EL (cell line): Measurements from ENCODE around the gene PLCL2.
"Not testable (repeated sequence)": the region's sequence is repeated elsewhere in the genome, so short reads cannot be mapped to it uniquely, and the experiment has no call there.

Experiments
- DNase-seq: peaks from one replicate; pipeline ENCODE4 v3.0.0-alpha.2; 2016

PLCL2 gene

DNA sequence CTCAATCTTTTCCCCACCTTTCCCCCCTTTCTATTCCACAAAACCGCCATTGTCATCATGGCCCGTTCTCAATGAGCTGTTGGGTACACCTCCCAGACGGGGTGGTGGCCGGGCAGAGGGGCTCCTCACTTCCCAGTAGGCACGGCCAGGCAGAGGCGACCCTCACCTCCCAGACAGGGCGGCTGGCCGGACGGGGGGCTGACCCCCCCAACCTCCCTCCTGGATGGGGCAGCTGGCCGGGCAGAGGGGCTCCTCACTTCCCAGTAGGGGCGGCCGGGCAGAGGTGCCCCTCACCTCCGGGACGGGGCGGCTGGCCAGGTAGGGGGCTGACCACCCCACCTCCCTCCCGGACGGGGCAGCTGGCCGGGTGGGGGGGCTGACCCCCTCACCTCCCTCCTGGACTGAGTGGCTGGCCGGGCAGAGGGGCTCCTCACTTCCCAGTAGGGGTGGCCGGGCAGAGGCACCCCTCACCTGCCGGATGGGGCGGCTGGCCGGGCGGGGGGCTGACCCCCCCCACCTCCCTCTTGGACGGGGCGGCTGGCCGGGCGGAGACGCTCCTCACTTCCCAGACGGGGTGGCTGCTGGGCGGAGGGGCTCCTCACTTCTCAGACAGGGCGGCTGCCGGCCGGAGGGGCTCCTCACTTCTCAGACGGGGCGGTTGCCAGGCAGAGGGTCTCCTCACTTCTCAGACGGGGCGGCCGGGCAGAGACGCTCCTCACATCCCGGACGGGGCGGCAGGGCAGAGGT lies 95.2 kb downstream of the PLCL2 start:
- not testable (repeated sequence) for DNase-seq

- DNase-seq, result not testable (repeated sequence)
Observed at GRCh38 chr3:16980526-16980925, 95.8 kb downstream of the PLCL2 start.

DNA sequence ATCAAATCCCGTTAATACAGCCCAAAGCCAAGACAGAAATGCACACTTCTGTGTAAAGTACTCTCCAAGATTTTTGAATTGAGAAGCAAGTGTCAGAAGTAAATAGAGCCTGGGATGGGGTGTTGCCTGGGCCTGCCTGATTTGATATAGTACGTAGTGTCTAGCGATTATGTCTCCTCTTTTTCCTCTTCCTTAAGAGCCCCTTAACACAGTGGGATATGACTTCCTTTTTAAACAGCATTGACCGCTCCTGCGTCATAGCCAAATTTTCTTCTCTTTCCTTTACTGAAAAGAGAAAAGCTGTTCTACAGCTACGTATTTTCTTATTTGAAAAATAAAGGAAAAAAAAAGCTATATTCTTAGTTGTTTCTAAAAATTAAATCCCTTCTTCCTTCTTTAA lies 97.7 kb downstream of the PLCL2 start:
- DNase-seq, result no peak

DNA sequence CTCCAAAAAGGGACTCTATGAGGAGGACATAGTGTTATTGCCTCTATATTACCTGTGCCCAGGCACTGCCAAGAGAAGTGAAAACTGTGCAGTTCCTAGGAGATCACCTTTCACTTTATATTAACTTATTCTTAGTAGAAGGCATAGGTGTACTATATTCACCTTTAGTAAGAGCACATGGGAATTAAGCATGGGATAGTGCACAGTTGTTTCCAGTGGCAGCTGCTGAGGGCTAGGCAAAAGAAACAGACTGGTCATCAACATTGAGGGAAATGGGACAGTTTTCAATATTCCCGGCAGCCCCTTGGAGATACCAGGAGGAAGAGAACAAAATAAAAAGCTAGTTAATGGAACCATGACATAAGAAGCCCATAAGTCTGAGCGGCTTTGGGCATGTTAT lies 100.9 kb downstream of the PLCL2 start:
- DNase-seq, result no peak

DNA sequence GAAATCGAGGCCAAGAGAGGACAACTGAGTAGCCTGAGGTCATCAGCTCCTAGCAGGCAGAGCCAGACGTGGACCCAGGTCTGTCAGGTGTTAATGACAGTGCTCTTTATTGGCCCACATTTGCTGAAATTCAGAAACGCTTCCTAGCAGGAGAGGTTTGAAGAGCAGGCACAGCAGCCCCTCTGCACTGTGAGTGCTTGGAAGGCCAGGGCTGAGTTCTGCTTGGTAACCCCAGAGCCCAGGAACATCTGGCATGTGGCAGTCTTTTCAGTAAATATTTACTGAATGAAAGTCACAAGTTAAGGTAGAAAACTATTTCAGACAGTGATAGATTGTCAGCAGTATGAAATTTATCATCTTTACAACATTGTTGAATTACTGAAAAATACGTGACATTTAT lies 102.4 kb downstream of the PLCL2 start:
- no peak for DNase-seq

GRCh38 chr3:16990163-16990562 lies 105.4 kb downstream of the PLCL2 start:
- DNase-seq, result no peak

- no peak for DNase-seq
Observed at GRCh38 chr3:16992198-16992597, 107.4 kb downstream of the PLCL2 start.

DNA sequence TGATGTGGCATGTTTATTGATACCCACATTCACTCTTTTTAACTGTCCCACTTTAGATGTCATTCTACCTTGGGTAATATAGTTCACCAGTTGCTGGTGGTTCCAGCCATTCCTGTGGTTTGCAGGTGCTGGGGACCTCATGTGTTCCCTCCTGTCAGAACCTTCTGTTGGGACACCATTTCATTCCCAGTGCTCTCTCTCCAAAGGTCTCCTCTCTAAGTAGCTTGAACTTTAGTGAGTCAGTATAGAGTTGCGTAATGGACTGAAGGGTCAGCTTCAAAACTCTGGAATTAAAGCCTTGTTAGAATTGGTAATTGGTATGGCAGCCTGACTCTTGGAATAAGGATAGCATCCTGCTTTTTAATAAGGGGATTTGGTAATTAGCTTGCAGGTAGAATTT lies 108.5 kb downstream of the PLCL2 start:
- peak; percentile 58 for DNase-seq

GRCh38 chr3:16994854-16995525 lies 110.2 kb downstream of the PLCL2 start:
- DNase-seq, result no peak

GRCh38 chr3:16995601-16996000 lies 110.8 kb downstream of the PLCL2 start:
- DNase-seq, result no peak

DNA sequence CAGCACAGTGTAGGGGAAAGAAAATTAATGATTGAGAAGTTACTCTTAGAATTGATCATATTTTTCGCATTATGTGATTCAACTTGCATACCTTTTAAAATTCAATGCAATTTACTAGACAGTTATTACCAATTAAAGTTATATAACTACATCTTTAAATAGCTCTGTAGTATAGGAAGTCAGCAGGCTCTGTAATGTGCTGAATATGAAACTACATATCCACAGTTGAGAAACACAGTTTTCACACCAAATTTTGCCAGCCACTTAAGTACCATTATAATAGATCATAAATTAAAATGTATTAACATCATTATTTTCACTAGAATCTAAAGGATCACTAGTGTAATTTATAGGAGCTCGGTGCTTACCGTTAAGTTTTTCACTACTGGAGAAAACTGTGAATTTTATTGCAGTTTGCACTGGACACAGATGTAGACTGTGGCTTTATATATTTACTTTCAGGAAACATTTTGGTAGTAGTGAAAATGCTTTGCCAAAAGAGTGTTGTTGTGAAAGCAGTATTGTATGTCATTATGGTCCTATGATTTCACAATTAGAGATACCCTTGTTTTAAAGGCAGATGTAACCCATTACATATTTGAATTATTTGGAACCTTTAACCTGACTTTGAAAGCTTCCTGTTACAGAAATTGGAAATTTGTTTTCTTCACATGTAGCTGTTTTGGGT lies 113.6 kb downstream of the PLCL2 start:
- DNase-seq, result no peak

DNA sequence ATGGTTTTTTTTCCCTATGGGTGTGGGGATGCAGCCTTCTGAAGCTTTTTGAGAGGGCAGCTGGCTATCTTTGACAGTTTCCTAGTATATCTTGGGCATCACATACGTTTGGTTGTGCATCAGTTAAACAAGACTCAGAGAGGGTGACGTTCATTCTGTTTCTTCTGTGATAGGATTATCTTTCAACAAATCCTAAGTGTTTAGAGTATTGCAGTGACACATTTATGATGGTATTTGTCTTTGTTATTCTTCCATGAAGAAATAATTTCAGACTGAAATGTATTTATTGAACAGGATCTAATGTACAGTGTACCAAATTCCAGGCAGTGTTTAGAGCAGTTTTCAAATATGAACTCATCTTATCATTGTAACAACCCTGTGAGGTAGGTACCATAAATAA lies 114.4 kb downstream of the PLCL2 start:
- no peak for DNase-seq

DNA sequence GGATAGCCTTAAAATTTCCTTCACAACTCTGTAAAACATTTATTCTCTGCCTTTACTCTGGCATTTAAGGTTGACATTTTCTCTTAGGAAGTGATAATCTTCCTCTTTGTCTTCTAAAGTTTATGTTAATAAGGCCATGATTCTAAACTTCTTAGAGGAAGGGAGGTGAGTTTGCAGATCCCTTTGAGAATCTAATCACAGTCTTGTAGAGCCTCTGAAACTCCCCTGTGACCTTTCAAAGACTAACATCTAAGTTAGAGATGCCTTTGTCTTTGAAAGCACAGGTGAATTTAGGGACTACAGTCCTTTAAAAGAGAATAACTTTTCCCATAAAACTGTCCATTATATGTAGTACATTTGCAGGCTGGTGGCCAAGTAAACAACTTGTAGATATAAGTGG lies 115.1 kb downstream of the PLCL2 start:
- DNase-seq, result no peak

GRCh38 chr3:17003457-17003856 lies 118.7 kb downstream of the PLCL2 start:
- DNase-seq, result no peak

- DNase-seq, result no peak
Observed at GRCh38 chr3:17006132-17006852, 121.5 kb downstream of the PLCL2 start.

GRCh38 chr3:17007284-17007683 lies 122.5 kb downstream of the PLCL2 start:
- no peak for DNase-seq

GRCh38 chr3:17009826-17010225 lies 125.1 kb downstream of the PLCL2 start:
- no peak for DNase-seq

DNA sequence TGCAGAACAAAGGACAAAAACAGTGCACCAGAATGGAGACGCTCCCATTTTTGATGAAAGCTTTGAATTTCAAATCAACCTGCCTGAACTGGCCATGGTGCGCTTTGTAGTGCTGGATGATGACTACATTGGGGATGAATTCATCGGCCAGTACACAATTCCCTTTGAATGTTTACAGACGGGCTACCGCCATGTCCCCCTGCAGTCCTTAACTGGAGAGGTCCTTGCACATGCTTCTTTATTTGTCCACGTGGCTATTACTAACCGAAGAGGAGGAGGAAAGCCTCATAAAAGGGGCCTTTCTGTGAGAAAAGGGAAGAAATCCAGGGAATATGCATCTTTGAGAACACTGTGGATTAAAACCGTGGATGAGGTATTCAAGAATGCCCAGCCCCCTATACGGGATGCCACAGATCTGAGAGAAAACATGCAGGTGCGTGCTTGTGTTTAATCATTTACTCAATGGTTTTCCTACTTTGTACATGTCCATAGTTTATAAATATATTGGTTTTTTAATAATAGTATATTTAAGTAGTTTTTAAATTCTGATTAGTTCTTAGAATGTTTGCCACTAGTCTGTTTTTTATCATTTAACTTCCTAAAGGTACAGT lies 127.1 kb downstream of the PLCL2 start:
- DNase-seq, result no peak

DNA sequence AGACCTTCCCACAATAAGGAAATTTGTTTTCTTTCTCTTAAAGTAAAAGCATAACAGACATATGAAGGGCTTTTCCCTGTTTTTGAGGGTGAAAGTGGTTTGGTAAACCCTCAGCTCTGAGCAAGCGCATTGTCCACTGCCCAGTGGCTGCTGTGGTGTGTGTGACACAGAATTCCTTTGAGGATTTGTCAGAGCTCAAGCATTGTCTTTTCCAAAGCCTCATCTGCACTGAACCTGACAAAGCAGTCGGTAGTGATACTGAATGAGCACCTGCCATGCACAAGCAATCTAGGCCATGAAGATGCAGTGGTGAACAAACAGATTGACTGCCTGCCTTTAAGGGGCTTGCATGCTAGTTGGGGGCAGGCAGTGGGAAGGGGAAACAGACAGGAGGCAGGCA lies 128.3 kb downstream of the PLCL2 start:
- DNase-seq, result no peak

DNA sequence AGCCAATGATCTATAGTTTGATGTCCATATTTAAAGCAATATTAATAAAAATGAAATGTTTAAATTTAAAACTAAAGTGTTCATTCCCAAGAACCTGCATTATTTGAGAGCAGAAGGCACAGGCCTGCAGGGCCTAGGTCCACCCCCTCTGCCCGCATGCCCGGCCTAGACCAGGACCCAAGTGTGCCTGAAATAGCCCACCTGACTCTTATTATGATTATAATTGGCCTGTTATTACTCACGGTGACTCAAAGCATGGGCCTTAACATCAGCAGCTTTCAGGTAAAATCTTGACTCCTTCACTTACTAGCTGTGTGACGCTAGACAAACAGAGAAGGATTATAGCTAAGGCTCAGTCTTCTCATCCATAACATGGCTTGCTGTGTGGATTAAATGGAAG lies 128.8 kb downstream of the PLCL2 start:
- DNase-seq, result no peak

DNA sequence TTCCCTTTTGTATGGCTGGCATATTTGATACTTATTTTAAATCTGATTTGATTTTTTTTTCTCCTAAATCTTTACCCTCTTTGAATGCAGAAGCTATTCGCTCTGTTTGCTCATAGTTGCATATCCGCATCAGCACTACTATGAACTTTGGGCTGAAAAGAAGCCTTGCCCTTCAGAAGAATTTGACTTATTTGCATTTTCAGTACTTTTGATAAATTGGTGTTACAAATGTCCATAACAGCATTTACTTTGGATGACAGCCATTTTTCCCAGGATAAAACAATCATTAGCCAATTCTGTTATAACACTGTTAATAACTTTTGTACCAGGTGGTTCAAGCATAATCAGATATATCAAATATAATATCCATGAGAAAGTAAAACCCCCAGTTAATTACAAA lies 129.5 kb downstream of the PLCL2 start:
- no peak for DNase-seq

- no peak for DNase-seq
Observed at GRCh38 chr3:17014709-17015108, 130.0 kb downstream of the PLCL2 start.

DNA sequence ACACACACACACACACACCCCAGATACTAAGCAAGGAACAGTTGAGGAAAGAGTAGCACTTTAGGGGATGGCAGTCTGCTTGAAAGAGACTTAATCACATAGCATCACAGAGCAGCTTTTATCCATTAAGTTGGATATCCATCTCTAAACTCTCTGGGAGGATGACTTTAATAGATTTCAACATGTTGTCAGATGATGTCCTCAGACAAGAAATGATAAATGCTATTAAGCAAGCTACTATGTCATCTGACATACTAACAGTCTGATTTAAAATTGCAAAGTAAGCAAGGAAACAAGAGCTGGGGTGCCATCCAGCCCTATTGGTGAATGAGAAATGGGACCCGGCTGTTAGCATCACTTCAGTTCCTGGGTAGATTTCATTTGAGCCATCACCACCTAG lies 136.9 kb downstream of the PLCL2 start:
- DNase-seq, result no peak
